Gastroesophageal sphincter (tissue), 4 donors: ENCODE measurements around the gene COCH. TPM values are rescaled to one million over a fixed set of nuclear protein-coding genes. Genes with fewer than 3 reads are reported as not detected.

Experiments
- ATAC-seq: fragments of 150-250 bp; one replicate; pipeline ENCODE4 v1.9.1; 2016; ENCODE audit warnings: mild to moderate bottlenecking, moderate library complexity
- H3K27ac ChIP-seq, 4 donors: fragments of 200-600 bp; sonication (generic) in 3 of 4; 1 replicate in 3 of 4; 2 replicates in 1 of 4; pipeline ENCODE4 v1.5.1; 2016 to 2019
- H3K27me3 ChIP-seq: fragments of 200-600 bp; sonication (generic); one replicate; pipeline ENCODE4 v1.5.1; 2019
- H3K36me3 ChIP-seq, 2 donors: fragments of 200-600 bp; sonication (generic); one replicate each; pipeline ENCODE4 v1.5.1; 2019; ENCODE audit warnings: control low read depth in 1 of 2
- H3K4me1 ChIP-seq, 3 donors: fragments of 200-600 bp; sonication (generic); 1 replicate in 2 of 3; 2 replicates in 1 of 3; pipeline ENCODE4 v1.5.1; 2016 to 2019; ENCODE audit warnings: control low read depth in 2 of 3
- H3K4me3 ChIP-seq, 2 donors: fragments of 200-600 bp; sonication (generic); one replicate each; pipeline ENCODE4 v1.5.1; 2019; ENCODE audit warnings: mild to moderate bottlenecking in 1 of 2, moderate library complexity in 1 of 2
- H3K9me3 ChIP-seq, 3 donors: fragments of 200-600 bp; sonication (generic); one replicate each; pipeline ENCODE4 v1.5.1; 2017 to 2019; ENCODE audit warnings: control low read depth in 2 of 3
- CTCF ChIP-seq, 4 experiments: fragments of 200-600 bp in 2 of 4; fragments of 450-650 bp in 2 of 4; sonication (generic) in 1 of 4; IDR thresholded peaks; one replicate each; pipeline ENCODE4 v1.5.1; 2017 to 2019; ENCODE audit warnings: antibody characterized with exemption in 4 of 4, mild to moderate bottlenecking in 2 of 4, moderate library complexity in 2 of 4
- EP300 ChIP-seq: sonication (generic); formaldehyde crosslinking; IDR thresholded peaks from one replicate; pipeline ENCODE4 v1.6.1; 2017; ENCODE audit warnings: antibody characterized with exemption, mild to moderate bottlenecking
- POLR2A ChIP-seq, 2 donors: fragments of 450-650 bp; IDR thresholded peaks; one replicate each; pipeline ENCODE4 v1.6.1; 2017; ENCODE audit warnings: antibody characterized with exemption in 2 of 2, mild to moderate bottlenecking in 2 of 2, moderate library complexity in 1 of 2
- POLR2AphosphoS5 ChIP-seq: sonication (generic); formaldehyde crosslinking; IDR thresholded peaks from one replicate; pipeline ENCODE4 v1.6.1; 2017; ENCODE audit warnings: antibody characterized with exemption
- WGBS, 2 donors: methylation state at CpG; one replicate each; pipeline ENCODE4 v1.1.5; 2018; ENCODE audit warnings: low coverage in 1 of 2; 5-methylcytosine and 5-hydroxymethylcytosine counted together
- total RNA-seq, 4 donors: library from RNA; depleted of rRNA; stranded (reverse); fragments of >200 nt; gene quantifications; one replicate each; pipeline ENCODE4 v1.1.0, GENCODE V29; 2016

Gene COCH
- total RNA-seq, 4 donors from 2014 or later: 0.16 to 5.4 (median 2.1) TPM

- H3K27me3 ChIP-seq: no peaks in the 10 kb centered on the region
- H3K4me1 ChIP-seq: no peaks in the 10 kb centered on the region
- no peak for TF ChIP-seq EP300
- no peak for TF ChIP-seq POLR2AphosphoS5
- no peak for TF ChIP-seq CTCF (IDR thresholded peaks at IDR 0.05)
- TF ChIP-seq POLR2A (IDR thresholded peaks at IDR 0.05): no peak
- 81% methylated on average over 1 of the region's 1 CpG; no CpG with 5 or more reads in 1 of the 2 donors for WGBS, 2 donors
- H3K27ac ChIP-seq: no peak overlapping the region
- H3K36me3 ChIP-seq: no peaks in the 10 kb centered on the region
- H3K4me3 ChIP-seq: no peak overlapping the region
- ATAC-seq: no peak
- no peaks in the 10 kb centered on the region for H3K9me3 ChIP-seq
Measured at GRCh38 chr14:30882431-30882830, 8.1 kb downstream of the COCH start.

GRCh38 chr14:30883508-30884294 lies 9.3 kb downstream of the COCH start:
- 36 to 65% methylated on average over 6 of the region's 6 CpGs for whole genome bisulfite sequencing, 2 donors
- no peak for TF ChIP-seq POLR2AphosphoS5
- no peak for TF ChIP-seq EP300
- no peak for TF ChIP-seq POLR2A (IDR thresholded peaks at IDR 0.05)
- TF ChIP-seq CTCF (IDR thresholded peaks at IDR 0.05): no peak
- H3K4me3 ChIP-seq: no peak overlapping the region
- no peaks in the 10 kb centered on the region for H3K9me3 ChIP-seq
- H3K27ac ChIP-seq: no peak overlapping the region
- no peaks in the 10 kb centered on the region for H3K36me3 ChIP-seq
- no peaks in the 10 kb centered on the region for H3K4me1 ChIP-seq
- H3K27me3 ChIP-seq: no peaks in the 10 kb centered on the region
- no peak for ATAC-seq

GRCh38 chr14:30884901-30885300 lies 10.5 kb downstream of the COCH start:
- 67 to 72% methylated on average over 3 of the region's 3 CpGs for WGBS, 2 donors
- Histone ChIP-seq H3K4me1 (no peaks in the 10 kb centered on the region), H3K36me3 (no peaks in the 10 kb centered on the region), H3K9me3 (no peaks in the 10 kb centered on the region), H3K27ac (no peak overlapping the region), H3K27me3 (no peaks in the 10 kb centered on the region), H3K4me3 (no peak overlapping the region)
- ATAC-seq: no peak
- TF ChIP-seq POLR2AphosphoS5: no peak
- TF ChIP-seq POLR2A (IDR thresholded peaks at IDR 0.05): no peak
- no peak for TF ChIP-seq CTCF (IDR thresholded peaks at IDR 0.05)
- no peak for TF ChIP-seq EP300

- no peak for ATAC-seq
- H3K27me3 ChIP-seq: no peaks in the 10 kb centered on the region
- TF ChIP-seq POLR2AphosphoS5 (no peak), POLR2A (IDR thresholded peaks at IDR 0.05) (no peak), EP300 (no peak), CTCF (IDR thresholded peaks at IDR 0.05) (no peak)
- WGBS, 2 donors: 88 to 93% methylated on average over 6 to 7 of the region's 7 CpGs
- no peak overlapping the region for H3K4me3 ChIP-seq
- no peaks in the 10 kb centered on the region for H3K36me3 ChIP-seq
- H3K27ac ChIP-seq: no peak overlapping the region
- no peaks in the 10 kb centered on the region for H3K4me1 ChIP-seq
- H3K9me3 ChIP-seq: no peaks in the 10 kb centered on the region
Measured at GRCh38 chr14:30885840-30886740, 11.7 kb downstream of the COCH start.
